GM18507 (cell line): ENCODE data around the gene FAM20C.
A peak's percentile ranks its signal among the peaks of the same experiment; 100 is the strongest.

Experiments
- DNase-seq: peaks from one replicate; pipeline ENCODE4 v3.0.0; 2011; ENCODE audit warnings: low read depth; ENCODE audit not compliant: insufficient read length; ENCODE audit errors: extremely low spot score
- FAIRE-seq: peaks from 2 replicates; lab custom pipeline; 2011; peaks lifted over from hg19 to GRCh38; lab: Jason Lieb, UNC

The FAM20C gene

GRCh38 chr7:191981-192649, at the start of gene FAM20C:
FAM20C (plus strand) TSS chr7:192571; CDS start chr7:193200, 629 bp downstream.
- FAIRE-seq: no peak
- DNase-seq: no peak

- FAIRE-seq: no peak
- no peak for DNase-seq
Observed at GRCh38 chr7:143145-143751, 49.1 kb upstream of the FAM20C start.

DNA sequence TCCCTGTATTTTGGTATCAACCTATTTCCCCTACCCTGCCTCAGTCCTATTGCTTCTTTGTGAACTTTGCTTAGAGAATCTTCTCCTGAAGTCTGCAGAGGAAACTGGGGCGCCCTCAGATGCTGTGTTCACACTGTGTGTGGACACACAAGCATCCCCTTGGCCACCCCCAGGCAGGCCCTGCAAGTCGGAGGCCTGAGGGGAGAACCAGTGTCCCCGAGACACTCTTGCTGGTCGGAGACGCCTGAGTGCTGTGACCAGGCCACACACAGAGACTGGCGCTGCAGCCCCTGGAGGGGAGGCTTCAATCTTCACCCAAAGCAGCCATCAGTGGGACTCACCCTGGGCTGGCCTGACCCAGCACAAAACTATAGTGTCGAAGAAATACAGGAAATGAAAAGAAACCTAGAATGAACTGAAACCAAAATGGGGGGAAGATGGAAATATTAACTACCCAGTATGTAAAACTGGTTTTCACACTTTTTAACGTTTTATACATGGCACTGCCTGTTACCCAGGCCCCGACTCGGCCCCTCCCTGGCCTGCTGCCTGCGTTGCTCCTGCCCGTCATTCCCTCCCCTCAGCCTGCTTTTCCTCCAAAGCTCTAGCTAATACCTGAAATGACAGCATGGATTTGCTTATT, 48.4 kb upstream of the FAM20C start:
- FAIRE-seq (peak; percentile 81), DNase-seq (peak; percentile 38)

DNA sequence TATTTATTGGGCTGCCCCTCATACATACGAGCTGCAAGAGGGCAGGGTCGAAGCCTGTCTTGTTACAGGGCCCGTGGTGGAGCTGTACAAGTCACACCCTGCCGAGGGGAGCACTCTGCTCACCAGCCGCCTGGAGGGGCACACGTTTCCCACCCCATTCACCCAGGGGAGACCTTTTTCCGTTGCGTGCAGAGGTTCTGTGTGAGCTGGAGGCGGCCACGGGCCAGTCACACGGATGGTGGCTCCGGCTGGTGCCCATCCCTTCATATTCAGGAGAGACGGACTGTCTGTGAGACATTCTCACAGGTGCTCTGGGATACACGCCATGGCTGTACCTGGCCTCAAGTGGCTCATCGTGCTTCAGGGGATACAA, 47.9 kb upstream of the FAM20C start:
- no peak for DNase-seq
- no peak for FAIRE-seq

GRCh38 chr7:145863-146262, 46.5 kb upstream of the FAM20C start:
- FAIRE-seq: no peak
- no peak for DNase-seq

DNA sequence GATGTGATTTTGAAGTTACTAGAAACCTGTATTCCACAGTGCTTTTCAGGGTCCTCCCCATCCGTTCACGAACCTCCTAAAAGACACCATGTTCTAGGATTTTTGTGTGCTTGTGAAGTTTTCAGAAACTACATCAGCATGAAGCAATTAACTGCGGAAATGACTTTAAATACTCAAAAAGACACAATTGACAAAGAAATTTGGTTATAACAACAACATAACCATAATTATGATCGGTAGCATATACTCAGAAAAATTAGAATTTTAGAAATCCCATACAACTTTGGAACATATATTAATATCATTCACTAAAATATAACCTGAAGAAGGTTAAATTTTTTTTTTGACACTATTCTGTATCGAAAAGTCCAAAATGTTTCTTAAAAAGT, 43.8 kb upstream of the FAM20C start:
- DNase-seq: no peak

GRCh38 chr7:148932-149790, 43.2 kb upstream of the FAM20C start:
- peak; percentile 89 for DNase-seq
- FAIRE-seq: peak; percentile 99

More for the DNA sequence above, 43.8 kb upstream of the FAM20C start:
- FAIRE-seq: no peak

DNA sequence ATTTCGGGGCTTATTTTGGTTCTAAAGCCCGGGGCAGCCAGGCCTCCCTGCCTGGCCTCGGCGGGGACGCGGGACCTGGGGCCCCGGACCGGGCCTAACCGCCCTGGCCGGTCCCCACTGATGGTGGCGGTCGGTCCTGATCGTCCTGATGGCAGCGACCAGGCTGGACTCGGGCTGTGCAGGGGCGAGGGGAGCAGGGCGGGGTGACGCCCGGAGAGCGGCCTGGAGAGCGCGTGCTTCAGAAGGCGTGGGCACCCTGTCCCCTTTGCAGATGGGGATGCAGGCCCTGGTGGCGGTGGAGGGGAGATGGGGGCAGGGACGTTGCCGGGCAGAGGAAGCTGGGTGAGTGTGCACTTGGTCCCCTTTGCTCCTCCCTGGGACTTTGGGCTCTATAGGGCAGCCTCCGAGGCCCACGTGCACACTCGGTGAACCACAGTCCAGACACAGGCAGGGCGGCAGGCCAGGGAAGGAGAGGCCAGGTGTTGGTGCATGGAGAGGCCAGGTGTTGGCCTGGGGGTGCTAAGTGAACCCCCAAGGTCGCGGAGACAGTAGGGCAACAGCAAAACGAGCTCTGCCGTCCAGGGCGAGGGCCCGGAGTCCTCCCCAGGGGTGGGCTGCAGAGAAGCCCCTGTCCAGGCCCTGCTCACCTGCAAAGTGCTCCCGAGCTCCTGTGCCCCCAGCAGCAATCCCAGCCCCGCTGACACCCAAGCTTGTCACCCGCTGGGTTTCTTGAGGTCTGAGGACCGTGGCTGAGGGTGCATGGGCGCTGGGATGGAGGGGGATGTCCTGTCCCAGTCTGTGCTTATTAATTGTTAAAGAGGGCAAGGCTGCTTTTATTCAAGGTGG, 42.4 kb upstream of the FAM20C start:
- FAIRE-seq (no peak), DNase-seq (no peak)

GRCh38 chr7:150811-151221, 41.6 kb upstream of the FAM20C start:
- DNase-seq (no peak), FAIRE-seq (no peak)

DNA sequence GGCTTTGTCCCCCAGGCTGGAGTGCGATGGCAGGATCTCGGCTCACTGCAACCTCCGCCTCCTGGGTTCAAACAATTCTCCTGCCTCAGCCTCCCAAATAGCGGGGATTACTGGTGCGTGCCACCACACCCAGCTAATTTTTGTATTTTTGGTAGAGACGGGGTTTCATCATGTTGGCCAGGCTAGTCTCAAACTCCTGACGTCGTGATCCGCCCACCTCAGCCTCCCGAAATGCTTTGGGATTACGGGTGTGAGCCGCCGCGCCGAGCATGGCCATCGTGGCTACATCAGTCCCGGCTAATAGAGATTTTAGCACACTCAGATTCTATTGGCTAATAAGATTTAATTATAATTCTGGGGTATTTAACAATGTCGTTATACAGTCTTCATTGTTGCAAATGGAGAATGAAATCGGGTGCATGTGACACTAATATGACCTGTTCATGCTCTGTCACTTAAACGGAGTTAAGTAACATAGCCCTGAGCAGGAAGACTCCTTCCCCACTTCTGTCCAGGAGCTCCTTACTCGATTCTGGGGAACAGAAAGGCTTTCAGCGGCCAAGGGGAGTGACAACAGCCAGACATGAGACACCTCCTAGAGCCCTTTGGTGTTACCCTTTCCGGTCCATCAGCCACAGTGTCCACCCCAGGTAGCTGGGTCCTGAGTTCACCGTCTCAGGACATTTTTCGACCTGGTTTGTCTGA, 40.9 kb upstream of the FAM20C start:
- no peak for DNase-seq
- FAIRE-seq: no peak

DNA sequence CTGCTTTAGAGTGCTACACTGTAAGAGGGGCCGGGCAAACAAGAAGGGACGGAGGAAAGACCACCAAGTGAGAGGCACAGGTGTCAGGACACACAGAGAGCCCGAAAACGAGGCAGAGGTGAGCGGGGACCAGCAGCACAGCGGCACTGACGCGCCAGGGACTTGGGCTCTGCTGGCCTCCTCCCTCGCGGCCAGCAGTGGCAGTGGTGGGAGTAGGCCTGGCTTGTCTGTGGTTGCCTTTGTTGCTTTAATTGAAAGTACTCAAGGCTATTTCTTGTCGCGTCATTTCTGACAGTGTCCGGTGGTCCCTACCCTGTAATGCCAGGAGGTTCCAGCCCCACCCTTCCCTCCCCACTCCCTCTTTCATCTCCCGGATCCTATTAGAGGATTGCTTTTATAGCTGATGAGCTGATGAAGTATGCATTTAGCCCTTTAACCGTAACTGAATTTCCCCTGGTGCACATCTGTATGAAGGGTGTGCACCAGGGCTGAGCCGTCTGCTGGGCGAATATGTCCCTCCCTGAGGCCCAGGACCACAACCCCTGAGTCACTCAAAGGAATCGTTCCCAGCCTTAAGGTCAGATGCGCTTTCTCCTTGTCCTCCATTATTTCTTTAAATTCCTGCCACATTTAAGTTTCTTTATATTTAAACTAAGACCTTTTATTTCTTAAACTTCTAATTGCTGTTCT, 39.5 kb upstream of the FAM20C start:
- DNase-seq (no peak), FAIRE-seq (no peak)

GRCh38 chr7:153604-154003, 38.8 kb upstream of the FAM20C start:
- FAIRE-seq: no peak
- no peak for DNase-seq

- DNase-seq: no peak
- no peak for FAIRE-seq
Observed at GRCh38 chr7:154096-154799, 38.1 kb upstream of the FAM20C start.

DNA sequence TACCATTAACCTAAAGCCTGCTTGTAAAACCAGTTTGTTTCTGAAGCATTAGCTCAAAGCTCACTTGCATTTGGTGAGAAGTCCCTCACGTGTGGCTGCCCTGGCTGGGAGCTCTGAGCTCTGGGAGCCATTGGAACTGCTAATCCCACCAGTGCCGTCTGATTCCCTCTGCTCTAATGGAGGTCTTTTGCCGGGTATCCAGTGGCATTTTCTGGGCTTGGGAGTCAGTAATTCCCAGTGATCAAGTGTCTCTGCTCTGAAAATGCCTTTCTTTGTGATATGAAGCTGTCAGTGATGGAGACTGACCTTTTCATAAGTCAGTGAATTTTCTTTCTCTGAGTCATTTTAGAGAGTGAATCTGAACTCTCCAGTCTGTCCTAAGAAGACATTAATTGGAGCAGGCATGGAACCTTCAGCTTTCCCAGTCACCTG, 36.9 kb upstream of the FAM20C start:
- DNase-seq: no peak
- no peak for FAIRE-seq

- FAIRE-seq: no peak
- DNase-seq: no peak
Observed at GRCh38 chr7:156111-157007, 36.0 kb upstream of the FAM20C start.

DNA sequence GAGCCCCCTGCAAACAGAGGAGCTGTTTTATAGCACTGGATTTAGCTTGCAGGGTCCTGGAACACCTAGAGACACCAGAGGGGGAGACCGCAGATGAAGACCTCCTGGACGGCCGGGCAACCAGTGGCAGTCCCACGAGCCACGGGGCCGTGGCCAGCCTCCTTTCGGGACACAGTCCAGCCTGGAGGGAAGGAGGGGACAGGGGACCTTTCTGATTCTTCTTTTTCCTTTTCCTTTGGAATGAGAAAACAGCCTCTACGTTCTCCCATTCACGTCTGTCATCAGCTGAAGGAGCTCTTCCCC, 35.4 kb upstream of the FAM20C start:
- FAIRE-seq: no peak

More for the DNA sequence above, 35.4 kb upstream of the FAM20C start:
- DNase-seq: no peak
